LNCaP clone FGC (cell line): ENCODE results near the gene PHACTR2.
"Not testable (repeated sequence)": the region's sequence is repeated elsewhere in the genome, so short reads cannot be mapped to it uniquely, and the experiment has no call there.

Experiments used
- DNase-seq: peaks from one replicate; pipeline ENCODE4 v3.0.0-alpha.2; 2011; ENCODE audit warnings: low read depth
- H3K4me3 ChIP-seq: 2 replicates; pipeline ENCODE4 v1.5.1; 2011; ENCODE audit warnings: mild to moderate bottlenecking, low read depth, low read length, control low read depth
- CTCF ChIP-seq: IDR thresholded peaks from 2 replicates; pipeline ENCODE4 v1.5.1; 2012; ENCODE audit warnings: mild to moderate bottlenecking; ENCODE audit not compliant: control insufficient read depth, insufficient read depth; ENCODE audit errors: extremely low read depth

PHACTR2 gene

GRCh38 chr6:143793280-143793619 lies 115.5 kb downstream of the PHACTR2 start:
- DNase-seq: no peak
- no peak for TF ChIP-seq CTCF
- no peak overlapping the region for H3K4me3 ChIP-seq

GRCh38 chr6:143796551-143796950 lies 118.8 kb downstream of the PHACTR2 start:
- DNase-seq, H3K4me3 ChIP-seq: not testable (repeated sequence)

GRCh38 chr6:143798487-143798886 lies 120.7 kb downstream of the PHACTR2 start:
- not testable (repeated sequence) for H3K4me3 ChIP-seq, DNase-seq

GRCh38 chr6:143802833-143803565 lies 125.2 kb downstream of the PHACTR2 start:
- H3K4me3 ChIP-seq: no peak overlapping the region
- TF ChIP-seq CTCF: no peak
- no peak for DNase-seq

- DNase-seq: no peak
- TF ChIP-seq CTCF: no peak
- no peak overlapping the region for H3K4me3 ChIP-seq
Observed at GRCh38 chr6:143803769-143804568, 126.2 kb downstream of the PHACTR2 start.

- H3K4me3 ChIP-seq: no peak overlapping the region
Observed at GRCh38 chr6:143804835-143805239, 127.1 kb downstream of the PHACTR2 start.

GRCh38 chr6:143806282-143807102 lies 128.7 kb downstream of the PHACTR2 start:
- no peak overlapping the region for H3K4me3 ChIP-seq
- no peak for TF ChIP-seq CTCF
- DNase-seq: no peak

More at GRCh38 chr6:143804835-143805239, 127.1 kb downstream of the PHACTR2 start:
- DNase-seq: no peak
- no peak for TF ChIP-seq CTCF
